SK-N-SH (cell line): Measurements from ENCODE around the gene DNAJC16.

Experiments
- CHD2 ChIP-seq: fragments of 150-350 bp; IDR thresholded peaks from 2 replicates; pipeline ENCODE4 v1.6.1; 2018; ENCODE audit warnings: low read length; ENCODE audit not compliant: partially characterized antibody
- EP300 ChIP-seq, 2 experiments: IDR thresholded peaks; 2 replicates each; pipeline versions ENCODE4 v1.4.0 to v1.6.1; 2012; ENCODE audit warnings: borderline replicate concordance in 1 of 2, low read depth in 1 of 2, low read length in 1 of 2
- EZH2phosphoT487 ChIP-seq: fragments of 200-600 bp; sonication (generic); IDR thresholded peaks from 2 replicates; pipeline ENCODE4 v1.6.1; 2017; ENCODE audit warnings: low read depth, mixed run types, mild to moderate bottlenecking, antibody characterized with exemption, moderate library complexity, borderline replicate concordance
- FOSL2 ChIP-seq: IDR thresholded peaks from 2 replicates; pipeline ENCODE4 v1.4.0; 2012; ENCODE audit warnings: low read depth, mild to moderate bottlenecking, moderate library complexity, borderline replicate concordance
- GABPA ChIP-seq: IDR thresholded peaks from 2 replicates; pipeline ENCODE4 v1.4.0; 2012; ENCODE audit warnings: low read depth, mild to moderate bottlenecking
- JUND ChIP-seq: IDR thresholded peaks from 2 replicates; pipeline ENCODE4 v1.4.0; 2012
- NRF1 ChIP-seq: IDR thresholded peaks from 2 replicates; pipeline ENCODE4 v1.6.1; 2012; ENCODE audit warnings: low read depth, mild to moderate bottlenecking, low read length
- RAD21 ChIP-seq: IDR thresholded peaks from 2 replicates; pipeline ENCODE4 v1.6.1; 2012; ENCODE audit warnings: mild to moderate bottlenecking, low read length
- RXRA ChIP-seq: IDR thresholded peaks from 2 replicates; pipeline ENCODE4 v1.4.0; 2012; ENCODE audit warnings: low read depth, mild to moderate bottlenecking, borderline replicate concordance
- TAF1 ChIP-seq: IDR thresholded peaks from 2 replicates; pipeline ENCODE4 v1.6.1; 2012; ENCODE audit warnings: low read depth, mild to moderate bottlenecking, low read length, moderate library complexity, borderline replicate concordance
- TF ChIP-seq, protein P1 (sequence below): fragments of 200-600 bp; sonication (generic); IDR thresholded peaks from 2 replicates; pipeline ENCODE4 v1.6.1; 2017; ENCODE audit warnings: antibody characterized with exemption, mild to moderate bottlenecking, moderate library complexity
- TF ChIP-seq, protein P2 (sequence below): IDR thresholded peaks from 2 replicates; pipeline ENCODE4 v1.4.0; 2012; ENCODE audit warnings: low read depth, borderline replicate concordance
- TF ChIP-seq, protein P3 (sequence below): IDR thresholded peaks from 2 replicates; pipeline ENCODE4; 2012

DNA sequence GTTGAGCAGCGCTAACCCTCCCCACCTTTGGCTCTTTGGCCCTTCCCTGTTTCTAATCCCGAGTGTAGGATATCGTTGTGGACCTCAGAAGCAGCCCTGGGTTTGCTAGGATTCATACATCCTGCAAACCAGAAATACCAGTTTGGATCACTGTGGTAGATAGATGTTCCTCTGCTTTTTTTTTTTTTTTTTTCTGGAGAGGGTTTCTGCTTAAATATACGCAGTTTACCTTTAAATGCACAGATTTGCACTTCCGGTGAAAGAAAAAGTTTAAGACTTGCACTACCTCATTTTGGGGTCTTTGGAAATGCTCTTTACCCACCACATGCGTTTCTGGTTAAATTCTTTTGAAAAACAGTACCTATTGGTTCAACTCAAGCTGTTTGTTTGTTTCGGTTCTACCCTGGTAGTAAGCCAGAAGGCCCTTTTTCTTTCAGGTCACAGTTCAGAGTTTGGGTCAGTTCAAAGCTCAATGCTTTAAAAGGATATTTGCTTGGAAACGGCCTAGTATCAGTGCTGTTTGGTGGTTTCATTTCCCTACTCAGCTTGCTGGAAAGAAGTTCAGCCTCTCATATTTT lies 91.5 kb downstream of the DNAJC16 start:
- TF ChIP-seq, protein P1, sequence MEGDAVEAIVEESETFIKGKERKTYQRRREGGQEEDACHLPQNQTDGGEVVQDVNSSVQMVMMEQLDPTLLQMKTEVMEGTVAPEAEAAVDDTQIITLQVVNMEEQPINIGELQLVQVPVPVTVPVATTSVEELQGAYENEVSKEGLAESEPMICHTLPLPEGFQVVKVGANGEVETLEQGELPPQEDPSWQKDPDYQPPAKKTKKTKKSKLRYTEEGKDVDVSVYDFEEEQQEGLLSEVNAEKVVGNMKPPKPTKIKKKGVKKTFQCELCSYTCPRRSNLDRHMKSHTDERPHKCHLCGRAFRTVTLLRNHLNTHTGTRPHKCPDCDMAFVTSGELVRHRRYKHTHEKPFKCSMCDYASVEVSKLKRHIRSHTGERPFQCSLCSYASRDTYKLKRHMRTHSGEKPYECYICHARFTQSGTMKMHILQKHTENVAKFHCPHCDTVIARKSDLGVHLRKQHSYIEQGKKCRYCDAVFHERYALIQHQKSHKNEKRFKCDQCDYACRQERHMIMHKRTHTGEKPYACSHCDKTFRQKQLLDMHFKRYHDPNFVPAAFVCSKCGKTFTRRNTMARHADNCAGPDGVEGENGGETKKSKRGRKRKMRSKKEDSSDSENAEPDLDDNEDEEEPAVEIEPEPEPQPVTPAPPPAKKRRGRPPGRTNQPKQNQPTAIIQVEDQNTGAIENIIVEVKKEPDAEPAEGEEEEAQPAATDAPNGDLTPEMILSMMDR = no peak
- TF ChIP-seq RXRA (no peak), TAF1 (no peak), CHD2 (no peak), RAD21 (no peak), JUND (no peak), NRF1 (no peak), GABPA (no peak), FOSL2 (no peak), EP300 (IDR thresholded peaks at IDR 0.05; ENCODE audit: borderline replicate concordance in 1 of 2, low read depth in 1 of 2, low read length in 1 of 2) (no peak), EZH2phosphoT487 (no peak)
- TF ChIP-seq, protein P2, sequence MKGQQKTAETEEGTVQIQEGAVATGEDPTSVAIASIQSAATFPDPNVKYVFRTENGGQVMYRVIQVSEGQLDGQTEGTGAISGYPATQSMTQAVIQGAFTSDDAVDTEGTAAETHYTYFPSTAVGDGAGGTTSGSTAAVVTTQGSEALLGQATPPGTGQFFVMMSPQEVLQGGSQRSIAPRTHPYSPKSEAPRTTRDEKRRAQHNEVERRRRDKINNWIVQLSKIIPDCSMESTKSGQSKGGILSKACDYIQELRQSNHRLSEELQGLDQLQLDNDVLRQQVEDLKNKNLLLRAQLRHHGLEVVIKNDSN = no peak
- TF ChIP-seq, protein P3, sequence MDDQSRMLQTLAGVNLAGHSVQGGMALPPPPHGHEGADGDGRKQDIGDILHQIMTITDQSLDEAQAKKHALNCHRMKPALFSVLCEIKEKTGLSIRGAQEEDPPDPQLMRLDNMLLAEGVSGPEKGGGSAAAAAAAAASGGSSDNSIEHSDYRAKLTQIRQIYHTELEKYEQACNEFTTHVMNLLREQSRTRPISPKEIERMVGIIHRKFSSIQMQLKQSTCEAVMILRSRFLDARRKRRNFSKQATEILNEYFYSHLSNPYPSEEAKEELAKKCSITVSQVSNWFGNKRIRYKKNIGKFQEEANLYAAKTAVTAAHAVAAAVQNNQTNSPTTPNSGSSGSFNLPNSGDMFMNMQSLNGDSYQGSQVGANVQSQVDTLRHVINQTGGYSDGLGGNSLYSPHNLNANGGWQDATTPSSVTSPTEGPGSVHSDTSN = no peak
